NCI-H510A (cell line): ENCODE results near the gene STKLD1.
"Not testable (repeated sequence)": the region's sequence is repeated elsewhere in the genome, so short reads cannot be mapped to it uniquely, and the experiment has no call there.

Experiments
- DNase-seq: peaks from one replicate; lab custom pipeline; 2025; lab: John Stamatoyannopoulos, UW

The STKLD1 gene

GRCh38 chr9:133386338-133386737 lies 10.2 kb downstream of the STKLD1 start:
- DNase-seq, result no peak

- DNase-seq, result no peak
Observed at GRCh38 chr9:133387680-133388079, 11.5 kb downstream of the STKLD1 start.

- DNase-seq, result no peak
Observed at GRCh38 chr9:133389025-133389557, 12.9 kb downstream of the STKLD1 start.

- no peak for DNase-seq
Observed at GRCh38 chr9:133389562-133389961, 13.4 kb downstream of the STKLD1 start.

- no peak for DNase-seq
Observed at GRCh38 chr9:133390713-133391112, 14.5 kb downstream of the STKLD1 start.

GRCh38 chr9:133391449-133391848 lies 15.3 kb downstream of the STKLD1 start:
- DNase-seq, result not testable (repeated sequence)

- not testable (repeated sequence) for DNase-seq
Observed at GRCh38 chr9:133392308-133392707, 16.1 kb downstream of the STKLD1 start.

GRCh38 chr9:133393399-133393798 lies 17.2 kb downstream of the STKLD1 start:
- no peak for DNase-seq

GRCh38 chr9:133394687-133395271 lies 18.6 kb downstream of the STKLD1 start:
- DNase-seq, result no peak

GRCh38 chr9:133396952-133397351 lies 20.8 kb downstream of the STKLD1 start:
- no peak for DNase-seq

GRCh38 chr9:133397370-133397769 lies 21.2 kb downstream of the STKLD1 start:
- no peak for DNase-seq

GRCh38 chr9:133397895-133398294 lies 21.7 kb downstream of the STKLD1 start:
- no peak for DNase-seq

- DNase-seq, result no peak
Observed at GRCh38 chr9:133400292-133400691, 24.1 kb downstream of the STKLD1 start.

- no peak for DNase-seq
Observed at GRCh38 chr9:133401588-133401987, 25.4 kb downstream of the STKLD1 start.

- no peak for DNase-seq
Observed at GRCh38 chr9:133402689-133403088, 26.5 kb downstream of the STKLD1 start.

- DNase-seq, result no peak
Observed at GRCh38 chr9:133403766-133404453, 27.7 kb downstream of the STKLD1 start.

- no peak for DNase-seq
Observed at GRCh38 chr9:133404454-133405002, 28.4 kb downstream of the STKLD1 start.

- DNase-seq, result no peak
Observed at GRCh38 chr9:133405508-133406438, 29.6 kb downstream of the STKLD1 start.

- peak; percentile 24 for DNase-seq
Observed at GRCh38 chr9:133406480-133407307, 30.5 kb downstream of the STKLD1 start.

GRCh38 chr9:133408042-133408441 lies 31.9 kb downstream of the STKLD1 start:
- no peak for DNase-seq

- no peak for DNase-seq
Observed at GRCh38 chr9:133415170-133415569, 39.0 kb downstream of the STKLD1 start.
